Stimulated activated CD4-positive, alpha-beta T cell treated with anti-CD3 and anti-CD28 coated beads, Interleukin-4, amount 100 ng/mL, for 4 hours (primary cell): ENCODE data around the gene CITED2.
A peak's percentile ranks its signal among the peaks of the same experiment; 100 is the strongest.
"Not testable (repeated sequence)": the region's sequence is repeated elsewhere in the genome, so short reads cannot be mapped to it uniquely, and the experiment has no call there.

Source experiments
- DNase-seq, 2 experiments: peaks; one replicate each; pipeline ENCODE4 v3.0.0-alpha.2; 2020

The CITED2 gene, protein sequence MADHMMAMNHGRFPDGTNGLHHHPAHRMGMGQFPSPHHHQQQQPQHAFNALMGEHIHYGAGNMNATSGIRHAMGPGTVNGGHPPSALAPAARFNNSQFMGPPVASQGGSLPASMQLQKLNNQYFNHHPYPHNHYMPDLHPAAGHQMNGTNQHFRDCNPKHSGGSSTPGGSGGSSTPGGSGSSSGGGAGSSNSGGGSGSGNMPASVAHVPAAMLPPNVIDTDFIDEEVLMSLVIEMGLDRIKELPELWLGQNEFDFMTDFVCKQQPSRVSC

DNA sequence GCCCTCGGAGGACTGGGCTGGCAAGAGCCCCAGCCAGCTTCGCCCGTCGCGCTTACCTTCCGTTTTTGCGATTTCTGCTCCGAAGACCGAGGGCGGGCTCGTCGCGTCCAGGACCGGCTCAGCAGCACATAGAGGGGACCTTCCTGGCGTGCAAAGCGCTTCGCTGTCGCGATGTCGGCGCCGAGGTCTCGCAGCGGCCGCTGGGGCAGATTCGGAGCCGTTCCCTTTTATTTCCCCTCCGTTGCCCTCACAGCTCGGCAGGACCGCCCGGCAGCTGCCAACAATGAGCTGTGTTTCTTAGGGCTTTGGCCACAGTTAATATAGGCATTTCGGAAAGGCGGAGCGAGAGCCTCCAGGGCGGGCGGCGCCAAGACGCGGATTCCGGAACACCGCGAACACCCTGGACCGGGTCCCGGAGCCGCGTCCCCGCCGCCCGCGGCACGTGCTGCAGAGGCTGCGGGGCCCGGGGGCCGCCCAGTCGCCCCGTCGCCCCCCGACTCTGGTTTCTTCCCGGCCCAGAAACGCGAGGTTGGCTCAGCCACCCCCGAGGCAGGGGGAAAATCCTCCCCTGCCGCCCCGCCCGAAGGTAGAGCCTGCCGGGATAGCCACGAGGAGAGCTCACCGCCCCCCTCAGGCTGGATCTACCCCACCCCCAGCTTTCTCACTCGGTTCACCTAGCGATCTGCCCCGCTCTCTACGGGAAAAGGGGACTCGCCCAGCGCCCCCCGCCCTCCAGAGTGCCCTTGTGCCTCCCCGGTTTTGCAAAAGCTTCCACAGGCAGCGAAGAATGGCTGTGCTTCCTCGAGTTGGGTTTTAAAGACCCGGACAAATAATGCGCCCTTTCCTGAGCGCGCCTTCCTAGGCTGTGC, at the start of gene CITED2:
CITED2 (minus strand) TSS at position 292 of the 869 bp plus-strand sequence. CDS start 704 bp downstream, outside the sequence.
- DNase-seq: peak; percentile 88 to 89

DNA sequence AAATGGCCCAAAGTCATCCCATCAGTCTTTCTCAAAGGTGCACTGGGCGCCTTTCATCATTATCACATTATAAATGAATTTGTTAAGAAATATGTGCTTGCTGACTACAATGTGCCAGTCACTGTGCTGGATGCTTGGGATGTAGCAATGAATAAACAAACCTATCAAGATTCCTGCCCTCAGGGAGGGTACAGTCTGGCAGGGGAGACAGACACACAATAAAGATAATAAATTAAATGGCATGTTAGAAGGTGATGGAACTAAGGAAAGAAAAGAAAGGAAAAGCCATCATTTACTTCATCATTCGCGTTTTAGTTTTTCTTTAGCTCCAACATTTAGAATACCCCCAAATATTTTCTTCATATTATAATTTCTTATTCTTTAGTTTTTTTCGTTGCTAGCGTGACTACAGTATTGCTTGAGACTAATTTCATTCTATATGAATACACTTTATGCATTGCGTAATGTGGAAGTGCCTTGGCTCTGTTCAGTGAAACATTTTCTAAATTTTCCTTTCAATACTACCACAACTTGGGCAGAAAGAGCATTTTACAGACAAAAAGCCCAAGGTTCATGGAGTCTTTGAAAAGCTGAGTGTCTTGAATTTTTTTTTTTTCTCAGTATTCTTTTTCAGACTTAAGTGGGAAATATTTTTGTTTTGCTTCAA, 48.7 kb upstream of the CITED2 start:
- no peak for DNase-seq

DNA sequence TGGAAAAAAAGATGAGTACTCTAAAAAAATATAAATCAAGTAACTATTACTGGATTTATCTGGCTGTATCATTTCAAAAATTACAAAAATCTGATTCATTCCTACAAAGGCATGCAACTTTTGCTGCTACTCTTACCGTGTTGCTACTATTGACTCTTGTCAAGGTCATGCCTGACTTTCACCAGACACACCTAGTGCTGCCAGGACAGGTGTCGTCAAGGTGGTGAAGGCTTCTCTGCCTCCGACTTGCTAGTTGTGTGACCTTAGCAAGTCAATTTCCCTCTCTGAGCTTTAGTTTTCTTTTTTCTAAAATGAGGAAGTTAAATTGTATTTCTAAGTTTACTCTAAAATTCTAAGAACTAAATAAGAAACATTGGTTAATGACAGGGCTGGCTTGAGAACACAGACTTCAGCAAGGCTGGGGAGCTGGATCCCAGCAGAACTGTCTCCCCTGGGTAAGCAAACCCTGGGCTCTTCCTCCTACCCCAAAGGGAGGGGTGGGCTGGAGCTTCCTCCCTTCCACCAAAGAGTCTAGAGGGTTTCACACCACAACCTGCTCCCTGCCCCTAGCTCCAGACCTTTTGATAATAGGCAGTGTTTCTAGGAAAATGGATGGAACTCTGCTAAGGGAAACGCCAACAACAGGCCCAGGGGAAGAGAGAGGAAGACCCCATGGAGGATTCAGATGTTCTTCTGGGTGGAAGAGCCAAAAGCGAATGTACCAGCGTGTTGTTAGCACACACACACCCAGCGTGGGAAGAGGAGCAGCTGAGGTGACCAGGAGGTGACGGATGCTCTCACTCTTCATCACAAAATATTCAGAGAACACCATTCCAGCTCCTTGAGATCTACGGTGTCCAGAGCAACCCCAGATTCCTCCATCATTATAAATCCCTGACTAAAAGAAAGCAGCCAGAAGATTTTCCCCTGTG, 47.9 kb upstream of the CITED2 start:
- no peak for DNase-seq

DNA sequence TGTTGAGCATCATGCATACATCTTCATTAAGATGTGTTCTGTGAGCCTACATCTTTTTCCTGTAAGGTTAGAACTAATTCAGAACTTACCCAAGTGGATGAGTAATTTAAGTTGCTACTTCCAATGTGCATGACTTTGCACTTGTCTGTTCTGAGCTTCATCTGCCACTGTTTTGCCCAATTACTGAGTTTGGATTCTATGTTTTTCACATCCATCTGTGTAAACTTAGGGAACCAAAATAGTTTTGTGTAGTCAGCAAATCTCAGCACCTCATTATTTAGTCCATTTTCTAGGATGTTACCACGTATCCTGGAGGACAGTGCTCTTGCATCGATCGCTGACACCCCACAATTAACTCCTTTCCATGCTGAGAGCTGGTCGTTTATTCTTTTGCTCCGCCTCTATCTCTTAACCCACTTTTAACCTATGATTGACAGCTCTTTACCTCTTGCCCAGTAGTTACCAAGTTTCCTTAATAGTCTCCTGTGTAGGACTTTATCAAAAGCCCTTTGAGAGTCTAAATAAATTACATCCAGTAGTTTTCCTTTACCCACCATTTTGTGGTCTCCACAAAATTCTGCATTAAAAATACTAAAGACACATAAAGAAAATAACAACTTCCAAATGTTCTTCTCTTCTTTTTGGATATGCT, 44.2 kb upstream of the CITED2 start:
- no peak for DNase-seq

DNA sequence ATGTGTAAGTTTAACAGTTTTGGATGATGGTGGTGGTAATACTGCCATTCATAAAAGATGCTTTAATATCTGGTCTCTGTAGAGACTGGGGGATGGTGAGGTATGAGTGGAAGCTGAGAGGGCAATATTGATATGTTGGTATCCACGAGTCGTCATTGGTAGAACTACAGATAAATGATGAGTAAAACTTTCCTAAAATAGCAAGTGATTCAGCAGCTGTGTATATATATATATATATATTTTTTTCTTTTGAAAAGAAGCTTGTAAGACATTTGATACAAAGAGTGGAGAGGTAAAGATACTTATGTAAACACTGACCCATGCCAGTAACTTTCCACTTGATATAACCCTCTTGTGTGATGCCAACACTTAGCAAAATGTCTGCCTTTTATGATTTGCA, 41.7 kb upstream of the CITED2 start:
- no peak for DNase-seq

DNA sequence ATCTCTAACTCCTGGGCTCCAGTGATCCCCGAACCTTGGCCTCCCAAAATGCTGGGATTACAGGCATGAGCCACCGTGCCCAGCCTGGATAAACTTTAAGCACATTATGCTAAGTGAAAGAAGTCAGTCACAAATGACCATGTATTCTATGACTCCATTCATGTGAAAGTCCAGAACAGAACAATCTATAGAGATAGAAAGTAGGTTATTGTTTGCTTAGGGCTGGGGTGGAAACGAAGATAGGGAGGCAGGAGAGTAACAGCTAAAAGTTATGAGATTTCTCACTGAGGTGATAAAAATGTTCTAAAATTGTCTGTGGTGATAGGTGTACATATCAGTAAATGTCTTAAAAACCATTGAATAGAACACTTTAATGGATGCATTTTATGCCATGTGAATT, 40.9 kb upstream of the CITED2 start:
- DNase-seq: no peak

DNA sequence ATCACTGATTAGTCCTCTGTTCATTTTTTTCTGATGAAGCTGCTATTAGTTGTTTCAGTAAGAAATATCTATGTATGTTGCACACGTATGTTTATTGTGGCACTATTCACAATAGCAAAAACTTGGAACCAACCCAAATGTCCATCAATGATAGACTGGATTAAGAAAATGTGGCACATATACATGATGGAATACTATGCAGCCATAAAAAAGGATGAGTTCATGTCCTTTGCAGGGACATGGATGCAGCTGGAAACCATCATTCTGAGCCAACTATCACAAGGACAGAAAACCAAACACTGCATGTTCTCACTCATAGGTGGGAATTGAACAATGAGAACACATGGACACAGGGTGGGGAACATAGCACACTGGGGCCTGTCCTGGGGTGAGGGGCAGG, 37.7 kb upstream of the CITED2 start:
- not testable (repeated sequence) for DNase-seq

DNA sequence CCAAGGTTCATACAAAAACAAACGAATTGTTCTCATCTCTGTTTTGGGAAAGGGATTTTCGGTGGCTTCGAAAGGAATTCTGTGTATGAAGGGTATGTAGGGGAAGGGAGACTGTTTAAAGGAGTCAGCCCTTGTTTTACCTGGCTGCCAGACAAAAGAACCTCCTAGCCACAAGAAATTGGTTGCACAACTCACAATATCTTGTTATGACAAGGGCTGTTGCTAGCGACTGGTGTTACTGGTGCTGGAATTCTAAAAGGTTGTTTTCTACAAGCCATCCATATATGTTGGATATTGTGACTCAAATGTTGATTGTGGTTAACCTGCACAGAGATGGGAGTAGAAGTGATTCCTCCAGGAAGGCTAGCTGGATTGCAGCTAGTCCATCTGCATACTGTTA, 34.6 kb upstream of the CITED2 start:
- no peak for DNase-seq

DNA sequence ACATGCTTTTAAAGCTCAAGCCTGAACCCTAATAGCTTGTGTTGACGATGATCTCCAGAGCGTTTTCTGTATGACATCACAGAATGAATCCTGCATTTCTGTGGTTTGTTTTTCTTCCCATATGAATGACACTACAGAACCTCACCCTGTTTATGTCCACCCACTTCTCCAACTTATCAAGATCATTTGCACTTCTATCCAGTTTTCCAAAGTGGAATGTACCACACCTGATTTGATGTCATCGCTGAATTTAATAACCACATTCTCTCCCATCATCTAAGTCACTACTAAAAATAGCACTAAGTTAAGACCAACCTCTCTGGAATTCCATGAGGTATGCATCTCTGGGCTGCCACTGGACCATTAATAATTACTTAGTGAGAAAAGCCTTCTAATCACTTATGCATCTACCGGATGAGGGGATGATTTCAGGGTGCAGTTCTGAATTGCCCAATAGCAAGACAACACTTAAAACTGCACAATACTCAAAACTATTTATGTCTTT, 33.3 kb upstream of the CITED2 start:
- DNase-seq: no peak

DNA sequence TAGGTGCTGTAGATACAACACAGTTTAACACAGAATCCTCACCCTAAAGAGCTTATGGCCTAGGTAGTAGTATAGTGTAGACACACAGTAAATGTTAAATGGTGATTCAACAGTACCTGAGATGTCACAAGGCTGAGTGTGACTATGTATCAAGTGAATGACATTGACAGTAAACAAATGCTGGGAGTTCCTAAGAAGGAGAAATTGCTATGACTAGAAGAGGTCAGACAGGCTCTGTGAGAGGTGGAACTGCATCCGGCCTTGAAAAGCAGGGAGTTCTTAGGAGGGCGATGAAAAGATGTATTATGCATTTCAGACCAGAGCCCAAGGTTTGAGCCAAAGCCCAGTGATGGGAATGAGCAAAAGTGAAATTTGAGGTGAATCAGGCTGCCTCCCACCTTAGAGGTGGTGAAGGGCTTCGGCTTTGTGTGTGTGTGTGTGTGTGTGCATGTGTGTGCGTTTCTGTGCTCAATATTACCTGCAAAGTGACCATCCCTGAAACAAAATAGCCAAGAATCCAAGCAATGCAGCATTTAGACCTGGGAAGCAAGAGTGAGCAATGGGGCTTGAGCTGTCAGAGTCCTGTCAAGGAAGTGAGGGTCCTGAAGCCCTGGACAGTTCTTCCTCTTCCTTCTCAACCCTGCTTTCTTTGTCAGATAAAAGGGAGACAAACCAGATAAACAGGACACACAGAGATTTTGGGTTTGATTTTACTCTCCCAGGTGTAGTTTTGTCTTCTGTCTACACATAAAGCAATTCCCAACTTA, 32.3 kb upstream of the CITED2 start:
- no peak for DNase-seq

DNA sequence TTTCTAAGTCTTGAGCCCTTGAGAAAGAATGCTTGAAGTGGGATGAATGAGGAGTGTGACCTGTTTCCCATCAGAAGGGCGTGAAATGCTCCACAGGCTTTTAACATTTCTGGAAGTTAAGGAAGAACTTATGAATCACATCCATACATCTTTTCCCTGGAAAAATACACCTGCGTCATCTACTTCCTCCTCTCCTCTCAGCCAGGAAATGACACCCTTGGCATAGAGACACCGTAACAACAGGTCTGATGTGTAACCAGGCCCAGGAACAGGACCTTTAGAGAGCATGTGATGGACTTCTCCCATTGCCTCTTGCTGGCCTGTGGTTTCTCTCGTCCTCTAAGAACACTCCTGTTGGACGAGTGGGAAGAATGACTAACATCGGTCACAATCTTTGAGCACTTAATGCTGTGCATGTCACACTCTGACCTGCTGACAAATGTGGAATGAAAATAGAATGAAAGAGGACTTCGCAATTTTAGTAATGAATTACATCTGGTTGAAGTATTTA, 28.5 kb upstream of the CITED2 start:
- DNase-seq: no peak

DNA sequence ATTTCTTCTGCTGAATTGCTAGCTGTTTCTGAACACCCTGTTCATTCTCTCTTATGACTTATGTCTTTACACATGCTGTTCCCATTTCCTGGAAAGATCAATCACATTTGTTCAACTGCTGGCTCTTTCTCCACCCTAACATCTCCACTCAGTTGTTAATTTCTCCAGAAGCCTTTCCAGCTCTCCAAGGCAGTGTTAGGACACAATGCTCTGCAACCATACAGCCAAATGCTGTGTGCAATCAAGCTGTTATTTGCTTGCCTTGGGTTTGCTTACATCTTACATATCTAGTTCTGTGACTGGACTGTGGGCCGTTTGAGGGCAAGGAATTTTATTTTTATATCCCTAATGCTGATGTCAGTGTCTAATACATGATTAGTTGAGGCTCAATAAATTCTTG, 24.2 kb upstream of the CITED2 start:
- no peak for DNase-seq

DNA sequence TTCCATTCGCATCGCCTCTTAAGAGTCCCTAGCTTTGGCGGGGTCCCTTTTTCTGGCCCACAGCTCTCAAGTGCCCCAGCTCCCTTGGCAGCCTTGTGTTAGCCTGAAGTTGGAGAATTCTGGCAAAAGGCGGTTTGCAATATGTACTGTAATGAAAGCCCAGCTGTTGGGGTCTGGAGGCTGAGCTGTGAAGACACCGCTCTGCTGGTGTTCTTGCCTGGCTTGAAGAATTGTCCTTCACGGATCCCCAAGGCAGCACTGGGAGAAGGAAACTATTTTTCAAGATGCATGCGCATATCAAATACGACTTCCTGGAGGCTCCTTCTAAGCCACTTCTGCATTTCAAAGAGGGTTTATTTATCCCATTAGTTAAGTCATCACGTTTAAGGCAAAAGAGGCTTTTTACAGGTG, 21.4 kb upstream of the CITED2 start:
- no peak for DNase-seq

DNA sequence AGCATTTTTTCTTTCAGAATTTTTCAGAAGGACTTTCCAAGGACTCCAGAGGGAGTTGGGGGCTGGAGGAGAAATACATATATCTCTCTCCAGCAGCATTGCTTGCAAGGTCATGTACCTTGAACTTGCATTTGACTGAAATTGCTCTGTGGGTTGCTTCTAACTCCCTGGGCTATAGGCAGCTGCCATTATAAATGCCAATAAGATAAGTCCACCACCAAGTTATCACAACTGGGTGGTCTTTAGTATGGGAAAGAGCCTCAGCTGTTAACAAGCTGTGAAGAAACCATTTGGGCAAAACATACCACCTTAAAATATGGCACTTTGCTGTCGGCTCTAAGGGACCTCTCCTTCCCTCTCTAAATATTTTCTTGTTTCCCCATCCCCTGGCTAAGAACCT, 20.9 kb upstream of the CITED2 start:
- no peak for DNase-seq

DNA sequence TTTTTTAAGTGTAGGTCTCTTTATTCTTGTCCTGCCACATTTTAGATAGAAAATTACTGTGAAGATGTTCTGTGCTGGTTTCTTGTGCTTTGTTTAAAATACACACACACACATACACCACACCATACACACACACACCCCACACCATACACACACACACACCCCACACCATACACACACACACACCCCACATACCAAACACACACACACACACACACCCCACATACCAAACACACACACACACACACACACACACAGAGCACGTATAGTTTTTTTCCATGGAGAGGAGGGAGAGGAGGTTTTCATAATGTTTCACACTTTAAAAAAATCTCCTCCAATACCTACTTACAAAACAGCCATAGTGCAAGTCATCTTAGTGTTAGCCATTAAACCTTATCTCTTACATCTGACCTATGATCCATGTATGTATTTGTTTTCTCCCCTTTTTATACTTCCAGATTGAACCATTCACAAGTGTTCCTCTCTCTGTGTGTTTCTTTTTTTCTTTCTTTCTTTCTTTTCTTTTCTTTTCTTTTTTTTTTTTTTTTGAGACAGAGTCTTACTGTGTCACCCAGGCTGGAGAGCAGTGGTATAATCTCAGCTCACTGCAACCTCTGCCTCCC, 19.7 kb upstream of the CITED2 start:
- DNase-seq: no peak

DNA sequence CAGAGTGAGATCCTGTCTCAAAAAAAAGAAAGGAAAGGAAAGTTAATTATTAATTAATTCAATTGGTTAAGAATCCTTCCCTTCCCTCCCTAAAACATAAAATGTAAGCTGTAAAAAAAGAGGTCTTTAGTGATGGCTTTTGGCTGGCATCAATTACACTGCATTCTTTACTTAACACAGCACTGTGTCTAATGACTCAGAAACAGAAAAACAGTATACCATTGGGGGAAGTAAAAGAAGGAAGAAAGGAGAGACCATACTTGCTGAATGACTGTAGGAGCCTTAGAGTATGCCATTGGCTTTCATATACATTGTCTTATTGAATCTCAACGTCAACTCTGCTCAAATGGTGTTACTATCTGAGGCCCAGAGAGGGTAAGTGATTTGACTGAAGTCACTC, 18.3 kb upstream of the CITED2 start:
- DNase-seq: no peak

DNA sequence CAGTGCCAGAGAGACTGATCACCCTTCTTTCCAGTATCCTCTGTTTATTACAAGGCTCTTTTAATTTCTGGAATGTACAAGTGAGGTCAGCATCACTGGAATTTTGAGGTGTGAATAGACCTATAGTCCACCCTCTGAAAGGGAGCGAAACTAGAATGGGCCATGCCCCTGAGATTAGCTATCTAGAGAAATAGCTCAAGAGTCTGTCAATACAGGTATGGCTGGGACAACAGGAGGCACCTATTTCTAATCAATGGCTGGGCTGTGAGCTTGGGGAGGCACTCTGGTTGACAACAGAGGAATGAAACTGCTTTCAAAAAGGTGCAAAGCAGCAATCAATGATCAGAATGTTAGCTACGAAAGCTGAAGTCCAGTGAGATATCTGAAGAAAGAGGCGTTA, 17.3 kb upstream of the CITED2 start:
- no peak for DNase-seq

DNA sequence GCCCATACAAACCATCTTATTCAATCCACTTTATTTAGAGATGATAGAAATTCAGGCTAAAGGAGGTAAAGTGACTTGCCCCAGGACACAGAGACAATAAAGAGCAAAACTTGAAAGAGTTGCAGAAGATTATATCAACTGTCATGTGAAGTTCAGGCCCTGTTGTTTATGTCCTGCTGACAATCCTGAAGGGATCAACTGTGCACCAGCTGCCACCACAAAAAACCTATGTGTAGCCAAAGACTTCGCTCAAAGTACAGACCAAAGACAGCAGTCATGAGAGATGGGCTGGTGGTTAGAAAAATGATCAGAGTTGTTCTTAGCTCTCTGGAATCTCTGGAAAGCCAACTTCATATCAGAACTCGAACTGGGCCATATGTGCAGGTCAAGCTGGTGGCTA, 16.0 kb upstream of the CITED2 start:
- no peak for DNase-seq

DNA sequence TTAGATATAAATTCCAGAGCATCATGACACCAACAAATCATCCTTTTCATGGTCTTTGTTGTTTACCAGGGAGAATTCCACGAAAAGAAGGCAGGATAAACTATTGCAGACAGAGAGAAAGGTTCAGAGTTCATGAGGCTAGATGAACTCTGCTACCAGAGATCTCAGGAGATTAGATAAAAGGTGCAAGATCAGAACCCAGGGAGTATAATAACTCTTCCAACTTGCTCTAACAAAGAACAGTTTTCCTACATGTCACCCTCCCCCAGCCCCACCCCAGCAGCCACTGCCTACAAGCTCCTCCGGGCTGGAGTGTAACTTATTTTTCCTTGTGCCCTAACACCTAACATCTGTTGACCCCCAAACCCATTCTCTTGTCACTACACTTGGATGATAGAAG, 13.9 kb upstream of the CITED2 start:
- DNase-seq: no peak

DNA sequence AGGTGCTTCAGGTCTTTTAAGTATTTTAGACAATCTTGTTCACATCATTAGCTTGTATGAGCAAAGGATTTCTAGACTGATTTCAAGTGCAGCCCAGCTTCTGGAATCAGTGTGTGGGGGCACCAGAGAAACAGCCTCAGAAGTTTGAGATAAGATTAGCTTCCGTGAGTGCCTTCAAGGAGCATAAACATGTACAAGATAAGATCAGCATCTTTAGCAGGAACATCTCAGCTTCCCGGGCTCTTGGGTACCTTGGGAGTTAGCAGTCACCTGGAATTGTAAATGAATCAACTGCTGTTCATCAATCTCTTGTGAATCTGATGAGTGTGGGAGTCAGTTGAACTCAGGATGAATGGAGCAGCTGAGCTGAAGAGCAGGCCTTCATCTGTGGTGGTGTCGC, 12.0 kb upstream of the CITED2 start:
- DNase-seq: no peak
